NOMO-1 treated with dmso at 0.1 percent for 144 hours (cell line): Measurements from ENCODE around the gene PRR23A.
"Not testable (repeated sequence)": the region's sequence is repeated elsewhere in the genome, so short reads cannot be mapped to it uniquely, and the experiment has no call there.

Experiments
- DNase-seq: peaks from one replicate; lab custom pipeline; 2025; ENCODE audit not compliant: unreplicated experiment; lab: John Stamatoyannopoulos, UW

The PRR23A gene

GRCh38 chr3:139006051-139006716 lies at the start of gene PRR23A:
Gene PRR23A, minus strand, starts transcription at chr3:139006268. Its CDS starts 0 bp downstream, at chr3:139006268.
- DNase-seq, result no peak

- no peak for DNase-seq
Measured at GRCh38 chr3:139052802-139053600, 46.9 kb upstream of the PRR23A start.

- no peak for DNase-seq
Measured at GRCh38 chr3:139044366-139045210, 38.5 kb upstream of the PRR23A start, which contains the start of gene PRR23C. Gene PRR23C, minus strand, starts transcription at chr3:139044892. Its CDS starts 272 bp downstream, at chr3:139044620.

- DNase-seq, result no peak
Measured at GRCh38 chr3:139043554-139044365, 37.7 kb upstream of the PRR23A start.

GRCh38 chr3:139037478-139037877 lies 31.4 kb upstream of the PRR23A start:
- DNase-seq, result no peak

- no peak for DNase-seq
Measured at GRCh38 chr3:139032326-139033002, 26.4 kb upstream of the PRR23A start.

GRCh38 chr3:139030576-139030975 lies 24.5 kb upstream of the PRR23A start:
- DNase-seq, result not testable (repeated sequence)

GRCh38 chr3:139024968-139025367 lies 18.9 kb upstream of the PRR23A start:
- no peak for DNase-seq

GRCh38 chr3:139020868-139021234 lies 14.8 kb upstream of the PRR23A start, which contains the start of gene PRR23B:
Gene PRR23B, minus strand, starts transcription at chr3:139020926. Its CDS starts 265 bp downstream, at chr3:139020661.
- DNase-seq, result no peak

- no peak for DNase-seq
Measured at GRCh38 chr3:139020036-139020867, 14.2 kb upstream of the PRR23A start.

- no peak for DNase-seq
Measured at GRCh38 chr3:139016430-139017048, 10.5 kb upstream of the PRR23A start.

GRCh38 chr3:139005356-139005993 lies 593 bp downstream of the PRR23A start:
- DNase-seq, result no peak

- no peak for DNase-seq
Measured at GRCh38 chr3:138995706-138996105, 10.4 kb downstream of the PRR23A start.

GRCh38 chr3:138987181-138987580 lies 18.9 kb downstream of the PRR23A start:
- no peak for DNase-seq

GRCh38 chr3:138985932-138986331 lies 20.1 kb downstream of the PRR23A start:
- no peak for DNase-seq

- DNase-seq, result no peak
Measured at GRCh38 chr3:138984816-138985215, 21.3 kb downstream of the PRR23A start.

GRCh38 chr3:138976047-138976446 lies 30.0 kb downstream of the PRR23A start:
- DNase-seq, result no peak

- DNase-seq, result no peak
Measured at GRCh38 chr3:138975351-138975750, 30.7 kb downstream of the PRR23A start.
